DND-41 (cell line): ENCODE measurements around the gene IGFBP5.

Experiments
- CTCF ChIP-seq: IDR thresholded peaks from 2 replicates; pipeline ENCODE4 v1.5.1; 2012; ENCODE audit warnings: borderline replicate concordance, low read length, moderate library complexity, mild to moderate bottlenecking; ENCODE audit not compliant: poor library complexity, severe bottlenecking; ENCODE audit errors: extremely low read depth
- EZH2 ChIP-seq: IDR thresholded peaks from 3 replicates; pipeline ENCODE4 v1.6.1; 2012; ENCODE audit warnings: borderline replicate concordance, low read depth, mild to moderate bottlenecking, moderate library complexity, low read length, inconsistent platforms; ENCODE audit not compliant: severe bottlenecking

DNA sequence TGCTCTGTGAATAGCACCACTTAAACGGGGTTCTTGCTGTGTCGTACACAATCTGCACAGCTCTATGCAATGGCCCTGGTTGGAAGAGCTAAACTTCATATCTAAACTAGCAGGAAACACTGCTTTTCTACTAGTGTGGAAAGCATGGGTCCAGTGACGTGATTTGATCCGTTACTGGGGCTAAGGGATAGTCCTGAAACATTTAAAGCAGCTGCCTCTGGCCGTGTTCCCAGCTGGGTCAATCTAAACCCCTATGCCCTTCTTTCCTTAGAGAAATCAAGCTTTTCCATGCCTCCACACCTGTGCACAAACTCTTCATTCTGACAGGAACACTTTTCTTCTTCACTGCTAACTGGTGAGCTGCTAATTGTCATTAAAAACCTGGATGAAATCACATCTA lies 5.4 kb upstream of the IGFBP5 start:
- no peak for TF ChIP-seq CTCF
- no peak for TF ChIP-seq EZH2
